Left kidney (tissue), 8 donors: ENCODE results near the gene CSK. TPM values are rescaled to one million over a fixed set of nuclear protein-coding genes. Genes with fewer than 3 reads are reported as not detected.
A peak's percentile ranks its signal among the peaks of the same experiment; 100 is the strongest.
"Not testable (repeated sequence)": the region's sequence is repeated elsewhere in the genome, so short reads cannot be mapped to it uniquely, and the experiment has no call there.

Experiments used
- DNase-seq: peaks from one replicate; pipeline ENCODE4 v3.0.0-alpha.2; 2013
- long read RNA-seq, 8 donors: transcript quantifications; one replicate each; lab custom pipeline, GENCODE V29; 2026
- polyA plus RNA-seq: library from polyadenylated mRNA; unstranded; fragments of 120-200 nt; gene quantifications from one replicate; pipeline ENCODE4 v1.2.1, GENCODE V29; 2013; ENCODE audit not compliant: insufficient read length

The CSK gene
- 46.2 TPM for polyA plus RNA-seq
- long read RNA-seq, donor 1, transcript CSK-201 (13 exons, 2,767 nt), result major isoform, 17 of 32 reads
- long read RNA-seq, donor 1, partial matches to known transcripts, result 12 of 32 reads
- long read RNA-seq, donor 1, other reads (novel, unspliced or antisense), result 0 of 32 reads
- long read RNA-seq, donor 2, transcript CSK-201 (13 exons, 2,767 nt), result major isoform, 6 of 15 reads
- long read RNA-seq, donor 2, partial matches to known transcripts, result 7 of 15 reads
- long read RNA-seq, donor 2, other reads (novel, unspliced or antisense), result 0 of 15 reads
- long read RNA-seq, donor 3, transcript CSK-201 (13 exons, 2,767 nt), result major isoform, 5 of 11 reads
- long read RNA-seq, donor 3, partial matches to known transcripts, result 5 of 11 reads
- long read RNA-seq, donor 3, other reads (novel, unspliced or antisense), result 0 of 11 reads
- long read RNA-seq, donor 4, result 0 reads
- long read RNA-seq, donor 5, transcript CSK-201 (13 exons, 2,767 nt), result major isoform, 17 of 18 reads
- long read RNA-seq, donor 5, partial matches to known transcripts, result 0 of 18 reads
- long read RNA-seq, donor 5, other reads (novel, unspliced or antisense), result 0 of 18 reads
- long read RNA-seq, donor 6, transcript CSK-201 (13 exons, 2,767 nt), result major isoform, 10 of 23 reads
- long read RNA-seq, donor 6, partial matches to known transcripts, result 13 of 23 reads
- long read RNA-seq, donor 6, other reads (novel, unspliced or antisense), result 0 of 23 reads
- long read RNA-seq, donor 7, transcript CSK-201 (13 exons, 2,767 nt), result major isoform, 8 of 27 reads
- long read RNA-seq, donor 7, partial matches to known transcripts, result 18 of 27 reads
- long read RNA-seq, donor 7, other reads (novel, unspliced or antisense), result 0 of 27 reads
- long read RNA-seq, donor 8, transcript CSK-201 (13 exons, 2,767 nt), result major isoform, 6 of 7 reads
- long read RNA-seq, donor 8, partial matches to known transcripts, result 0 of 7 reads
- long read RNA-seq, donor 8, other reads (novel, unspliced or antisense), result 0 of 7 reads

- peak; percentile 67 for DNase-seq
Measured at GRCh38 chr15:74781431-74782258, at the start of gene CSK. TSS of gene CSK (plus strand) at chr15:74782080. CDS start at chr15:74798298, 16,218 bp downstream.

GRCh38 chr15:74732846-74733245, 49.0 kb upstream of the CSK start:
- no peak for DNase-seq

- DNase-seq, result no peak
Measured at GRCh38 chr15:74733269-74733668, 48.6 kb upstream of the CSK start.

- DNase-seq, result no peak
Measured at GRCh38 chr15:74735305-74735704, 46.6 kb upstream of the CSK start.

GRCh38 chr15:74738239-74738638, 43.6 kb upstream of the CSK start:
- DNase-seq, result not testable (repeated sequence)

GRCh38 chr15:74742422-74742821, 39.5 kb upstream of the CSK start:
- no peak for DNase-seq

GRCh38 chr15:74746389-74746788, 35.5 kb upstream of the CSK start:
- no peak for DNase-seq

- no peak for DNase-seq
Measured at GRCh38 chr15:74748322-74748946, 33.4 kb upstream of the CSK start, which contains the start of gene CYP1A2. TSS of gene CYP1A2 (plus strand) at chr15:74748845. CDS start at chr15:74749739, 894 bp downstream.

GRCh38 chr15:74749832-74750231, 32.0 kb upstream of the CSK start:
- no peak for DNase-seq

GRCh38 chr15:74750751-74751150, 31.1 kb upstream of the CSK start:
- peak; percentile 48 for DNase-seq

- no peak for DNase-seq
Measured at GRCh38 chr15:74752011-74752410, 29.9 kb upstream of the CSK start.

- no peak for DNase-seq
Measured at GRCh38 chr15:74752531-74752930, 29.3 kb upstream of the CSK start.

- DNase-seq, result no peak
Measured at GRCh38 chr15:74754593-74755215, 27.2 kb upstream of the CSK start.

- no peak for DNase-seq
Measured at GRCh38 chr15:74758736-74759135, 23.1 kb upstream of the CSK start.

- no peak for DNase-seq
Measured at GRCh38 chr15:74762791-74763150, 19.1 kb upstream of the CSK start.

- DNase-seq, result no peak
Measured at GRCh38 chr15:74763416-74763815, 18.5 kb upstream of the CSK start.

- no peak for DNase-seq
Measured at GRCh38 chr15:74767167-74768098, 14.4 kb upstream of the CSK start.

- no peak for DNase-seq
Measured at GRCh38 chr15:74768099-74768770, 13.6 kb upstream of the CSK start.

- no peak for DNase-seq
Measured at GRCh38 chr15:74768771-74769342, 13.0 kb upstream of the CSK start.
